Suppressor macrophage treated with lipopolysaccharide for 1 hour (primary cell): ENCODE data around the gene SPDYE8.
"Not testable (repeated sequence)": the region's sequence is repeated elsewhere in the genome, so short reads cannot be mapped to it uniquely, and the experiment has no call there.

ENCODE experiments used
- DNase-seq, 3 donors: peaks; one replicate each; pipeline ENCODE4 v3.0.0-alpha.2; 2020 to 2022

The SPDYE8 gene

DNA sequence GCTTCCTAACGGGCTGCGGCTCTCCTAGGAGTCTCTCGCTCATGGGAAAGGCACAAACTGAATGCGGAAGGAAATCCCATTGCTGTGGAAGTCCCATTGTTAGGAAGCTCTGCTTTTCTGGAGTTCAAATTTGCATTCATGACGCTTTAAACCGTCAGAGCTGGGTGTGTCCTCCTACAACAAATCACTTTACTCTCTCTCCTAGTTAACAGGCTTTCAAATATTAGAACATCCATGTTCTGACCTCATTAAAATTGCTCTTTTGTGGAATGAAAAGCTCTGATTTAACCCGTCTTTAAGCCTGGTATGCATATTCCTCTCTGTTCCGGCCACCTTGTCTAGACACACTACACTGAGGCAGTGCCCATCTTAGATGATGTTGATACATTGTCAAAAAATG, at the start of gene SPDYE8:
TSS of gene SPDYE8 (minus strand) at position 101 of the 400 bp plus-strand sequence. CDS start 1,800 bp downstream, outside the sequence.
- not testable (repeated sequence) for DNase-seq

GRCh38 chr7:73057811-73058210, 28.2 kb upstream of the SPDYE8 start, which contains the start of gene SPDYE11:
Gene SPDYE11 (minus strand): TSS chr7:73057911. CDS start chr7:73056111, 1,800 bp downstream.
- DNase-seq = not testable (repeated sequence)

DNA sequence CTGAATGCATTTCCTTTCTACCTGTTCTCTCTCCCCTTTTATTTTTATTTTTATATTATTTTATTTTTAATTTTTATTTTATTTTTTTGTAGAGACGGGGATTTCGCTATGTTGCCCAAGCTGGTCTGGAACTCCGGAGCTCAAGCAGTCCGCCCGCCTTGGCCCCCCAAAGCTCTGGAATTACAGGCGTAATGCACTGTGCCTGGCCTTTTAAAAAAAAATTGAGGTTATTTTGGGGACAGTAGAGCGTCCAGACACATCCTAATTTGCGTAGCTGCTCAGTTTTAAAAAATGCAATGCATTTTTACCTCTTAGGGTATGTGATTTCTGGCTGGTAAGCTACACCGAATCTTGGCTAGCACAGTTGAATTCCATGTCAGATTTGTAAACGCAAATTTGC, 23.1 kb downstream of the SPDYE8 start:
- peak in 1 of 3 donors; percentile 0 for DNase-seq

DNA sequence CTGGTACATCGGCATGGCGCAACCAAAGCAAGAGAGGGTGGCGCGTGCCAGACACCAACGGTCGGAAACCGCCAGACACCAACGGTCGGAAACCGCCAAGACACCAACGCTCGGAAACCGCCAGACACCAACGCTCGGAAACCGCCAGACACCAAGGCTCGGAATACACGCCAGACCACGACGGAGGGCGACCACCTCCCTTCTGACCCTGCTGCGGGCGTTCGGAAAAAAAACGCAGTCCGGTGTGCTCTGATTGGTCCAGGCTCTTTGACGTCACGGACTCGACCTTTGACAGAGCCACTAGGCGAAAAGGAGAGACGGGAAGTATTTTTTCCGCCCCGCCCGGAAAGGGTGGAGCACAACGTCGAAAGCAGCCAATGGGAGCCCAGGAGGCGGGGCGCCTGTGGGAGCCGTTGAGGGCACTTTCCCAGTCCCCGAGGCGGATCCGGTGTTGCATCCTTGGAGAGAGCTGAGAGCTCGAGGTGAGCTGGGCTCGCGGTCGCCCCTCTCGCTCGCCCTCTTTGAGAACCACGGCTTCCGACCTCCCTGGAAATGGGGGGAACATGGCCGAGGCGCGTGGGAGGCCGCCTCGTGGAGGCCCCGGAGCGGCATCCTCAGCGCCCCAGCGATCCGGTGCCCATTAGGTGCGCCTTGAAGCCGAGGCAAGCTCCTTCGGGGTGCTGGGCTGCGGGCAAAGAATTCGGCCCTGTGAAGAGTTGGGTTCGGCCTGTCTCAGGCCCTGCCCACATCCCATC, 23.7 kb downstream of the SPDYE8 start:
- DNase-seq = peak; percentile 77 to 90 (median 87)

- not testable (repeated sequence) for DNase-seq
Observed at GRCh38 chr7:73005356-73005692, 24.2 kb downstream of the SPDYE8 start.

DNA sequence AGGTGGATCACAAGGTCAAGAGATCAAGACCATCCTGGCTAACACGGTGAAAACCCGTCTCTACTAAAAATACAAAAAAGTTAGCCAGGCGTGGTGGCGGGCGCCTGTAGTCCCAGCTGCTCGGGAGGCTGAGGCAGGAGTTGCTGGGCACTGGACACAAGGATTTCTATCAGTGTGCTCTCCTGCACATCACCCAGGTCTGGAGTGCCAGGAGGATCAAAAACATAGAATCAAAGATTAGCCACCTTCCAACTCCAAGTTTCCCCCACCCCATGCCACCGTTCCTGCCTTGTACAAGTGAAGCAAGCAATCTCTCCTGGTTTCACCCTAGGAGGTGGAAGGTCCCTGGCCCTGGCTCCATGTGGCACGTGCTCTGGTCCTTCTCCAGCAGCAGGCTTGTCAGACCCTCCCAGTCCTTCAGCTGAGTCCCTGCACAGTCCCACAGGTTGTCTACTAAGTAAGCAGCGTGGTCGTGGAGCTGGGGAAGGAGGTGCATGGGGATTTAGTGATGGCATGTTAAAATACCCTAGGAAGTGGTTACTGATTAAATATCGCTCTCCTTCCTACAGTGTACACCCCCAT, 31.6 kb downstream of the SPDYE8 start:
- not testable (repeated sequence) for DNase-seq

GRCh38 chr7:72997447-72997846, 32.1 kb downstream of the SPDYE8 start:
- not testable (repeated sequence) for DNase-seq

- DNase-seq = not testable (repeated sequence)
Observed at GRCh38 chr7:72995484-72995883, 34.1 kb downstream of the SPDYE8 start.

- not testable (repeated sequence) for DNase-seq
Observed at GRCh38 chr7:72990146-72990913, 39.2 kb downstream of the SPDYE8 start.

GRCh38 chr7:72982084-72982483, 47.5 kb downstream of the SPDYE8 start:
- not testable (repeated sequence) for DNase-seq

- DNase-seq = not testable (repeated sequence)
Observed at GRCh38 chr7:72980382-72980781, 49.2 kb downstream of the SPDYE8 start.

DNA sequence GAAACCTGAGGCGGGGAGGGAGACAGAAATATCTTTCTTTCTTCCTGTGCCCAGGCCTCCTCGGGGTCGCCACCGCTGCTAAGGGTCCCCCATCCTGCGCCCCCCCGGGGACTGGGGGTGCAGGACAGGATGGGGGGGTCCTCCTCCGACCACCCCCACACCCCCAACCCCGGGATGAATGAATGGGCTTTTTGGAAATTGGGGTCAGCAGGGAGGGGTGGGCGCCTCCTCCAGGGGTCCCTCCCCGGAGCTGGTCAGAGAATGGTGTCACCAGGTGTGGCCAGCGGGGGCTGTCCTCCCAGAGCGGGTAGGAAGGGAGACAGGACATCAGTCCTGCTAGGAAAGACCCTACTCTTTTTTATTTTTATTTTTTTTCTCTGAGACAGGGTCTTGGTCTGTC, 53.1 kb downstream of the SPDYE8 start:
- not testable (repeated sequence) for DNase-seq

GRCh38 chr7:72975656-72976286, 53.8 kb downstream of the SPDYE8 start:
- DNase-seq = not testable (repeated sequence)

DNA sequence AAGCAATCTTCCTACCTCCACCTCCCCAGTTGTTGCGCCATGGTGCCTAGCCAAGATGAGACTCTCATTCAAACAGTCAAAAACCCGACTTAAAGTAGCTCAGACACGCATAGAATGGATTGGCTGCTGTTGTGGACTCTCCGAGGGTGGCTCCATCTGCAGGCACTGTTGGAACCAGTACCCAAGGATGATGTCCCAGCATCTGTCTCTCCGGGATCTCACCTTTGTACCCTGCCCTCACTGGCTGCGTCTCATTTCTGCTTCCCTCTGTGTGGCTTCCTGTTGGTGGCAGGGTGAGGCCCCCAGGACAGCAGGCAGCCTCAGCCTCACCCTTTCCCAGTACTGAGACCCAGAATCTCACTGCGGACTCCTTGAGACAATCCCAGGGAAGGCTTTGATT, 54.8 kb downstream of the SPDYE8 start:
- not testable (repeated sequence) for DNase-seq

DNA sequence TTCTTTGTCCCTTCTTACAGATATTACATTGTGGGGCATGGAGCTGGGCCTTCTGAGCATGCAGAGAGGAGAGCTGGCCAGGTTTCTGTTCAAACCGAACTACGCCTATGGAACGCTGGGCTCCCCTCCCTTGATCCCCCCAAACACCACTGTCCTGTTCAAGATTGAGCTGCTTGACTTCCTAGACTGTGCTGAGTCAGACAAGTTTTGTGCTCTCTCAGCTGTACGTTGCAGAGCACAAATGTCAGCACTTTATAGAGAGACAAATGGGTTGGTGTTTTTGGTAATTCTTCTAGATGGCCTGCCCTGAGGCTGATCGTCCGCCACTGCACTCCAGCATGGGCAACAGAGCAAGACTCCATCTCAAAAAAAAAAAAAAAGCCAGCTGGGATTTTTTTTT, 58.1 kb downstream of the SPDYE8 start:
- DNase-seq = not testable (repeated sequence)
